ENCODE measurements around the gene PLCB3. TPM values are rescaled to one million over a fixed set of nuclear protein-coding genes. Genes with fewer than 3 reads are reported as not detected.
A peak's percentile ranks its signal among the peaks of the same experiment; 100 is the strongest.

Gene PLCB3
- polyA plus RNA-seq, 6 donors from 2014 or later: 0.12 to 0.55 (median 0.21) TPM; not detected in 1

GRCh38 chr11:64275841-64276240 lies 24.5 kb downstream of the PLCB3 start:
- Mint-ChIP-seq H3K4me3 (peak overlapping the region in 2 of 8 donors; percentile 43 to 52), H3K27ac (peak overlapping the region in 2 of 6 donors; percentile 12 to 76), H3K27me3 (no peaks in the 10 kb centered on the region), H3K9me3 (no peaks in the 10 kb centered on the region), H3K36me3 (no peaks in the 10 kb centered on the region), H3K4me1 (peaks cover 4 to 14% (median 7%) of the 10 kb centered on the region in 3 donors)
- DNase-seq: no peak
- no peak for ATAC-seq (ENCODE audit: low read depth in 2 of 2)

- H3K4me1 Mint-ChIP-seq: peaks cover 7 to 11% (median 9%) of the 10 kb centered on the region in 3 donors
Measured at GRCh38 chr11:64276653-64277431, 25.5 kb downstream of the PLCB3 start.

DNA sequence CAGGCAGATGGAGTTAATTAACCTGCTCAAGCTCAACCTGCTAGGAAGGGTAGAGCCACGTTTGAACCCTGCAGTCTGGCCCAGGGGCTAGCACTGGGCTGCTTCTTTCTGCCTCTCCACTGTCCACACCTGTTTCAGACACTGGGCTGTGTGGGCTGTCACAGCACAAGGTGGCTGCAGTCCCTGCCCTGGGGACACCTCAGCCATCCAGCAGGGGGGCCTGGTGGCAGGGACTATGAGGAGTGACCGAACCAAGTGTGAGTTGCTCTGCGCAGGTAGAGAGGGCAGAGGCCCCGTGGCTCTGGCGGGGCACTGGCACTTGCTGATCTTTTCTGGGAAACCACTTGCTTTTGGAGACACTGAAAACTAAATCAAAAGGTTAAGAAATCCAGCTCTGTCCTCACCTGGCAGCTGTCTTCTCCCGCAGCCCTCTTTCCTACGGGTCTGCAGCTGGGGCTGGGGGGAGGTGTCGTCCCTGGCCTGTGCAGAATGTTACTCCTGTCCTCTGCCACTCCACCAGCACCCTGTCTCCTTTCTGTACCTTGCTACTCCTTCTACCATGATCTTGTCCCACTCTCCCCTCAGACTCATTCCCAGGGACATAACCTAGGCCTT lies 27.4 kb downstream of the PLCB3 start:
- H3K27me3 Mint-ChIP-seq: no peaks in the 10 kb centered on the region
- ATAC-seq (ENCODE audit: low read depth in 2 of 2) (no peak), DNase-seq (no peak)
- H3K9me3 Mint-ChIP-seq: no peaks in the 10 kb centered on the region
- peak overlapping the region in 1 of 8 donors; percentile 12 for H3K4me3 Mint-ChIP-seq
- peaks cover 0 to 11% of the 10 kb centered on the region in 2 donors for H3K36me3 Mint-ChIP-seq
- H3K4me1 Mint-ChIP-seq: peaks cover 8 to 13% (median 12%) of the 10 kb centered on the region in 3 donors
- H3K27ac Mint-ChIP-seq: peak overlapping the region in 1 of 6 donors; percentile 10

More at GRCh38 chr11:64276653-64277431, 25.5 kb downstream of the PLCB3 start:
- DNase-seq (no peak), ATAC-seq (ENCODE audit: low read depth in 2 of 2) (no peak)
- Mint-ChIP-seq H3K27me3 (no peaks in the 10 kb centered on the region), H3K9me3 (no peaks in the 10 kb centered on the region), H3K36me3 (peaks cover 0 to 8% of the 10 kb centered on the region in 2 donors), H3K27ac (peak overlapping the region in 1 of 6 donors; percentile 59), H3K4me3 (peak overlapping the region in 1 of 8 donors; percentile 64)

- H3K9me3 Mint-ChIP-seq: no peaks in the 10 kb centered on the region
- DNase-seq (no peak), ATAC-seq (ENCODE audit: low read depth in 2 of 2) (no peak)
- H3K4me1 Mint-ChIP-seq: peaks cover 21 to 25% (median 23%) of the 10 kb centered on the region in 3 donors
- peak overlapping the region in 4 of 6 donors; percentile 47 to 99 (median 80) for H3K27ac Mint-ChIP-seq
- peak overlapping the region in 2 of 8 donors; percentile 63 to 69 for H3K4me3 Mint-ChIP-seq
- peaks cover 0 to 11% of the 10 kb centered on the region in 2 donors for H3K36me3 Mint-ChIP-seq
- H3K27me3 Mint-ChIP-seq: no peaks in the 10 kb centered on the region
Measured at GRCh38 chr11:64281957-64282770, 30.8 kb downstream of the PLCB3 start.

- ATAC-seq (ENCODE audit: low read depth in 2 of 2) (no peak), DNase-seq (no peak)
- no peaks in the 10 kb centered on the region for H3K9me3 Mint-ChIP-seq
- peaks cover 21 to 25% (median 23%) of the 10 kb centered on the region in 3 donors for H3K4me1 Mint-ChIP-seq
- peak overlapping the region in 5 of 6 donors; percentile 92 to 99 (median 96) for H3K27ac Mint-ChIP-seq
- H3K4me3 Mint-ChIP-seq: peak overlapping the region in 7 of 8 donors; percentile 35 to 93 (median 85)
- no peaks in the 10 kb centered on the region for H3K27me3 Mint-ChIP-seq
- peaks cover 0 to 11% of the 10 kb centered on the region in 2 donors for H3K36me3 Mint-ChIP-seq
Measured at GRCh38 chr11:64283092-64283491, 31.8 kb downstream of the PLCB3 start.

GRCh38 chr11:64284048-64284961 lies 33.0 kb downstream of the PLCB3 start, which contains the start of gene BAD:
BAD (minus strand) TSS chr11:64284665; CDS start chr11:64284368, 297 bp downstream.
- peak within 1 kb of the TSS; percentile 75 to 96 (median 93) for H3K4me3 Mint-ChIP-seq
- H3K9me3 Mint-ChIP-seq: no peaks in the 10 kb centered on the region
- no peaks in the 10 kb centered on the region for H3K27me3 Mint-ChIP-seq
- peak within 1 kb of the TSS; percentile 99 to 100 (median 99) for H3K27ac Mint-ChIP-seq
- peaks cover 20 to 23% (median 21%) of the 10 kb centered on the region in 3 donors for H3K4me1 Mint-ChIP-seq
- peaks cover 0 to 11% of the 10 kb centered on the region in 2 donors for H3K36me3 Mint-ChIP-seq
- DNase-seq (peak; percentile 88), ATAC-seq (ENCODE audit: low read depth in 2 of 2) (peak; percentile 72 to 79)

DNA sequence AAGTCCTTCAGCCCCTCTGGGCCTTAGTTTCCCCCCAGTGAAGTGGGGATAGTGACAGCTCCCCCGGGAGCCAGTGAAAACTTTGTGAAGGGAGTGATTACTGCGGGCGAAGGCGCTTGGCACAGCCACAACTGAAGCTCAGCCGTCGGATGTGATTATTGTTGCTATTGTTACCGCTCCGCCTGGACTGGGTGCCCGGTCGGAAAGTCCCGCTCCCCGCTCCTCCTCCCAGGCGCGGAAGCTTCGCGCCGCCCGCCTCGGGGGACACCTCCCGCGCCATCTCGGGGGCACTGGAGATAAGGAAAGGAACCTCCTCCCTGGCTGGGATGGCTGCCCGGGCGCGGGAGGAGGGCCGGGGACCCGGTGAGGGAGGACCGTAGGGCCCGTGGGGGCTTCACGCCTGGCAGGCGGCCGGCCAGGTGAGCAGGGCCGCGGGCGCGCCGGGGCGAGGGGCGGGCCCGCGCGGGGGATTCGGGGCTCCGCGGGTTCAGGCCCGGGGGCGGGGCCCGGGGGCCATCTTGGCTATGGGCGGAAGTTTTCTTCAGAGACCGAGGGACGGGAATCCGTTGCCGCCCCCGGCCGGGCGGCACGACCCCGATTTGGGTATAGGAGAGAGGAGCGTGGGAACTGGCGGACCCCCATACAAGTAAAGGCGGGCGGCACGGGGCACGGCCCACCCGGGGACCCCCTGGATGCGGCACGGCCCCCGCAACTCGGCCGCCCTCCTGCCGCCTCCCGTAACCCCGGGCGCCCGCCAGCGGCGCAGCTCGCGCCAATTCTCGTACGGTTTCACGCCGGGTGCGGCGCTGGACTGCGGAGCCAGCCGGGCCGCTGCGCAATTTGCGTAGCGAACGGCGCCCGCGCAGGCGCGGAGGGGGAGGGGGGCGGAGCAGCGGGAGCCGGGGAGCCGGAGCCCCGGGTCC lies 33.9 kb downstream of the PLCB3 start, which contains the start of gene GPR137:
Gene GPR137 (plus strand): TSS at position 887 of the 923 bp plus-strand sequence. CDS start 677 bp downstream, outside the sequence.
- ATAC-seq (ENCODE audit: low read depth in 2 of 2) (peak; percentile 70 to 74), DNase-seq (peak; percentile 96)
- no peaks in the 10 kb centered on the region for H3K9me3 Mint-ChIP-seq
- peaks cover 0 to under 1% (median 0%) of the 10 kb centered on the region in 3 donors for H3K27me3 Mint-ChIP-seq
- H3K4me3 Mint-ChIP-seq: peak within 1 kb of the TSS; percentile 79 to 96 (median 93)
- H3K4me1 Mint-ChIP-seq: peaks cover 17 to 21% (median 18%) of the 10 kb centered on the region in 3 donors
- peaks cover 0 to 11% of the 10 kb centered on the region in 2 donors for H3K36me3 Mint-ChIP-seq
- H3K27ac Mint-ChIP-seq: peak within 1 kb of the TSS; percentile 99 to 100 (median 99)

DNA sequence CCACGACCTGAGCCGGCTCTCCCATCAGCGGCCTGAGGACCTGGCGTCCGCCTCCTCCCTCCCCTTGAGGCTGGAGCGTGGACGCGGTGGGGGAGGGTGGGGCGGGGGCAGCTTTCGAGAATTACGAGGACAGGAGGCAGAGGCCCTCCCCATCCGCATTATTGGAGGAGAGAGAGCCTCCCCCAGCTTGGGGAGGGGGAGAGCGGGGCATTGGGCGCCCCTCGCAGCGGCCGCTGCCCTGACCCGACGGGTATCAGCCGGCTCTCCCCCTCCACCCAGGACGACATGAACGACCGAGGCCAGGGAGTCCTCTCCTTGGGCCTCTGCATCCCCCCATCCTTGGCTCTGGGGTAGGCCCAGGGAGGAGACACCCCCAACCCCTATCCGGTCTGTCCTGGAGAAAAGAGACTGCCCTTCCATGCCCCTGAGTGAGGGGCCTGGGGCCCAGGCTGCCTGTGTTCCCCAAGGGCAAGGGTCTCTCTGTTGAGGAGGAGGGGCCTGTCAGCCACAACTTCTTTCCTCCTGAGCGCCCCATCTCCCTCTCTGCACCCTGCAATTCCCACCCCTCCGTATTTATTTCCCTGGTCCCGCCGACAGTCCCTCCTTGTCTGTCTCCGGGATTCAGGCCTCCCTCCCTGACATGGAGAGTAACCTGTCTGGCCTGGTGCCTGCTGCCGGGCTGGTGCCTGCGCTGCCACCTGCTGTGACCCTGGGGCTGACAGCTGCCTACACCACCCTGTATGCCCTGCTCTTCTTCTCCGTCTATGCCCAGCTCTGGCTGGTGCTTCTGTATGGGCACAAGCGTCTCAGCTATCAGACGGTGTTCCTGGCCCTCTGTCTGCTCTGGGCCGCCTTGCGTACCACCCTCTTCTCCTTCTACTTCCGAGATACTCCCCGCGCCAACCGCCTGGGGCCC lies 34.8 kb downstream of the PLCB3 start:
- H3K27me3 Mint-ChIP-seq: peaks cover 7 to 10% (median 8%) of the 10 kb centered on the region in 3 donors
- peak overlapping the region; percentile 68 to 99 (median 94) for H3K27ac Mint-ChIP-seq
- ATAC-seq (ENCODE audit: low read depth in 2 of 2) (no peak), DNase-seq (no peak)
- peaks cover 0 to 17% of the 10 kb centered on the region in 2 donors for H3K36me3 Mint-ChIP-seq
- peak overlapping the region; percentile 71 to 93 (median 85) for H3K4me3 Mint-ChIP-seq
- H3K9me3 Mint-ChIP-seq: no peaks in the 10 kb centered on the region
- peaks cover 22 to 25% (median 25%) of the 10 kb centered on the region in 3 donors for H3K4me1 Mint-ChIP-seq

DNA sequence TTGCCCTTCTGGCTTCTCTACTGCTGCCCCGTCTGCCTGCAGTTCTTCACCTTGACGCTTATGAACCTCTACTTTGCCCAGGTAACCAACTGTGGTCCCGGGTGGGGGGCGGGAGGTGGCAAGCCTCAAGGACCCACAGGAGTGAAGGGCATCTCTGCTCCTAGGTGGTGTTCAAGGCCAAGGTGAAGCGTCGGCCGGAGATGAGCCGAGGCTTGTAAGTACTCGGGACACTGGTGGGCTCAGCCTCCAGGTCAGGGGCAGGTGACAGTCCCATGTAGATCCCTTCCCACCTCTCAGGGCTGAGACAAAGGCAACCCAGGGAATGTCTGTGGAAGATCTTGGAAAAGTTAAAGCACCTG lies 35.5 kb downstream of the PLCB3 start:
- Mint-ChIP-seq H3K4me3 (peak overlapping the region; percentile 71 to 92 (median 85)), H3K27me3 (peaks cover 7 to 10% (median 9%) of the 10 kb centered on the region in 3 donors), H3K4me1 (peaks cover 16 to 25% (median 23%) of the 10 kb centered on the region in 3 donors), H3K27ac (peak overlapping the region; percentile 68 to 99 (median 94)), H3K36me3 (peaks cover 0 to 11% of the 10 kb centered on the region in 2 donors), H3K9me3 (no peaks in the 10 kb centered on the region)
- DNase-seq (no peak), ATAC-seq (ENCODE audit: low read depth in 2 of 2) (no peak)

DNA sequence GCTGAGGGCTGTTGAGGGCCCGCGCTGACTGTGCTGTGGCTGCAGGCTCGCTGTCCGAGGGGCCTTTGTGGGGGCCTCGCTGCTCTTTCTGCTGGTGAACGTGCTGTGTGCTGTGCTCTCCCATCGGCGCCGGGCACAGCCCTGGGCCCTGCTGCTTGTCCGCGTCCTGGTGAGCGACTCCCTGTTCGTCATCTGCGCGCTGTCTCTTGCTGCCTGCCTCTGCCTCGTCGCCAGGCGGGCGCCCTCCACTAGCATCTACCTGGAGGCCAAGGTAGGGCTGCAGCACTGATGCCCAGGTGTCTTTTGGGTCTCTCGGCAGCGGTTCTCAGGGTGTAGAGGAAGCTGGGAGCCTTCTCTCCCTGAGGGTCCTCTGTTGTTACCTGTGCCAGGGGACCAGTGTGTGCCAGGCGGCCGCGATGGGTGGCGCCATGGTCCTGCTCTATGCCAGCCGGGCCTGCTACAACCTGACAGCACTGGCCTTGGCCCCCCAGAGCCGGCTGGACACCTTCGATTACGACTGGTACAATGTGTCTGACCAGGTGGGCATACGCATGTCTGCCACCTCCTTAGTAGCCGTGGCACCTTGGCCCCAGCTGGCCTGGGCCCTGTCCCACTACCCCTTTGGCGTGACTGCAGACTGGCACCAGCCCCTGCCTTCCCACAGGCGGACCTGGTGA lies 36.5 kb downstream of the PLCB3 start:
- Mint-ChIP-seq H3K4me3 (peak overlapping the region in 3 of 8 donors; percentile 6 to 33 (median 19)), H3K27me3 (peaks cover 7 to 16% (median 14%) of the 10 kb centered on the region in 3 donors), H3K36me3 (peaks cover 0 to 7% of the 10 kb centered on the region in 2 donors), H3K9me3 (no peaks in the 10 kb centered on the region), H3K4me1 (peaks cover 17 to 31% (median 27%) of the 10 kb centered on the region in 3 donors), H3K27ac (peak overlapping the region in 3 of 6 donors; percentile 29 to 60 (median 47))
- ATAC-seq (ENCODE audit: low read depth in 2 of 2): no peak
- DNase-seq: no peak

Data from naive B cell (primary cell).